Activated CD4-positive, alpha-beta T cell treated with anti-CD3 and anti-CD28 coated beads, Interleukin-2, amount 50 U/mL, for 24 hours (primary cell): Measurements from ENCODE around the gene MYH14.
"Not testable (repeated sequence)": the region's sequence is repeated elsewhere in the genome, so short reads cannot be mapped to it uniquely, and the experiment has no call there.

Experiments used
- DNase-seq, 2 donors: peaks; one replicate each; pipeline ENCODE4 v3.0.0-alpha.2; 2020; ENCODE audit warnings: low read depth in 1 of 2, low spot score in 1 of 2

Gene MYH14

DNA sequence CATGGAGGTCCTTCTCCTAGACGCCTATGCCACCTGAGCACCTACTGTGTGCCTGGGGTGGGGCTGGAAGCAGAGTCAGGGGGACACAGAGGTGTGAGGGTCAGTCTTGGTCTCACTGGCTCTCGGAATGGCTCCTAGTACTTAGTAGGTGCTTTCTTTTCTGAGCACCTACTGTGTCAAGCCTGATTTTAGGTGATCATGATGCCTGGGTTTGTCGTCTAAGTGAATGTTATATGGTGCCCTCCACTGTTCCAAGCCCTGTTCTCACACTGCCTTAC is 20.0 kb downstream of the MYH14 start:
- DNase-seq = no peak

GRCh38 chr19:50224986-50225747 is 21.7 kb downstream of the MYH14 start:
- no peak for DNase-seq

GRCh38 chr19:50226536-50226935 is 23.1 kb downstream of the MYH14 start:
- DNase-seq = no peak

GRCh38 chr19:50228153-50228552 is 24.7 kb downstream of the MYH14 start:
- DNase-seq = not testable (repeated sequence)

DNA sequence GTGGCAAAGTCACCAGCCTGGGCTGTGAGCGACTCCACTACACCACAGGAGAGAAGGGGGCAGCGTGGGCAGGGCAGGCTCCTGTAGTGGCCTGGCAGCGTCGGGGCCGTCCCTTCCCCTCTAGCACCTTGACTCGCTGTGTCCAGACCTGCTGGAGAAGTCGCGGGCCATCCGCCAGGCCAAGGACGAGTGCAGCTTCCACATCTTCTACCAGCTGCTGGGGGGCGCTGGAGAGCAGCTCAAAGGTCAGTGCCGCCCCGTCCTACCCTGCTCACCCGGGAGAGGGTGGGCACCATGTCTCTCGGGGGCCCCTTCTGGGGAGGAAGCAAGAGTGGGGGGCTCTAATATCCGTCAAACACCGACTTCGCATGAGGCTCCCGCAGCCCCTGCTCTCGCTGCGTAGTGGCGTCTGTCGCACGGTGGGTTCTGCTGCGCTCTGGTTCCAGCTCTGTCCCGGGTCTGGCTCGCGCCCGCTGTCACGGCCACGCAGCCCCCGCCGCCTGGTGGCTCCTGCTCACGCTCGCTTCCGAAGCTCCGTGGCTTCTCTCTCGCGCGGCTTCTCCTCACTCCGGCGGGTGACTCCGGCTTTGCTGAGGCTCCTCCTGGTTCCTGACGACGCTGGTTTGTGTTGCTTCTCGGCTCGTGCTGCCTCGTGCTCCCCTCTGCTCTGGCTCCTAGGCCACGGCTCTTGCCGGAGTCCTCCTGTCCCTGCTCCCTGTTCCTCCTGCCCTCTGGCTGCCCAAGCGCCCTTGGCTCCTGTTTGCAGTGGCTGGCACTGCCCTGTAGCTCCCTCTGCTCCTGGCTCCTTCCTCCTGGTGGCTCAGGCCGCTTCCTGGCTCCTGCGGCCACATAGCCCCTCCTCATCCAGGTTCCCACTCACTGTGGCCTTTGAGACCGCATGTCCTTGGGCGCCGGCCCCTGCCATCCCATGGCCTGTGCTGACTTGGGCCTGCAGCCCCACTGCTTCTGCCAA is 27.2 kb downstream of the MYH14 start:
- DNase-seq = no peak

GRCh38 chr19:50231417-50231816 is 28.0 kb downstream of the MYH14 start:
- not testable (repeated sequence) for DNase-seq

- no peak for DNase-seq
Observed at GRCh38 chr19:50231821-50232220, 28.4 kb downstream of the MYH14 start.

DNA sequence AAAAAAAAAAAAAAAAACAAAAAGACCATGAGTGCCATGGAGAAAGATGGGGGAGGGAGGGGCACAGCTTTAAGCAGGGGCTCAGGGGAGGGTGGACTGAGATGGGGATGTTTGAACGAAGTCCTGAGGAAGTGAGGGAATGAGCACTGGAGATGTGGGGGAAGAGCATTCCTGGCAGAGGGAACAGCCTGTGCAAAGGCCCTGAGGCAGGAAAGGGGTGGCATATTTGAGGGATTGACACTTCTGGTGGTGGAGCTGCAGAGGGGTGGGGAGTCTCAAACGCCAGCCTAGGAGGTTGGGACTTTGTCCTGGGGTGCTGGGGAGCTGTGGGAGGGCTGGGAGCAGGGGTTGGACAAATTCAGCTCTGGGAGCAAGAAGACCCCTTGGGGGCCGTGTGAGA is 29.2 kb downstream of the MYH14 start:
- no peak for DNase-seq

DNA sequence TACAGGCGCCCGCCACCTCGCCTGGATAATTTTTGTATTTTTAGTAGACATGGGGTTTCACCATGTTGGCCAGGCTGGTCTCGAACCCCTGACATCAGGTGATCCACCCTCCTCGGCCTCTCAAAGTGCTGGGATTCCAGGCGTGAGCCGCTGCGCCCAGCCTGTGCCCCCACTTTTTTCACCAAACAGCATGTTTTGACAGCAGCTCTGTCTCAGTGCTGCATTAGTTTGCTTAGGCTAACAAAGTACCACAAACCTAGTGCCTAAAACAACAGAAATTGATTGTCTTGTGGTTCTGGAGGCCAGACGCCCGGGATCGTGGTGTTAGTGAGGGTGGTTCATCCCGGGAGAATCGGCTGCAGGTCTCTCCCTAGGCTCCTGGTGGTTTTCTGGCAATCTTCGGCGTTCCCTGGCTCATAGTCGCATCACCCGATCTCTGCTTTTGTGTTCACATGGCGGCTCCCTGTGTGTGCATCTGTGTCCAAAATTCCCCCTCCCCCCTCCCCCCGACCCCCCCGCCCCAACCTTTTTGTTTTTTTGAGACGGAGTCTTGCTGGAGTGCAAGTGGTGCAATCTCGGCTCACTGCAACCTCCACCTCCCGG is 30.0 kb downstream of the MYH14 start:
- DNase-seq = no peak

DNA sequence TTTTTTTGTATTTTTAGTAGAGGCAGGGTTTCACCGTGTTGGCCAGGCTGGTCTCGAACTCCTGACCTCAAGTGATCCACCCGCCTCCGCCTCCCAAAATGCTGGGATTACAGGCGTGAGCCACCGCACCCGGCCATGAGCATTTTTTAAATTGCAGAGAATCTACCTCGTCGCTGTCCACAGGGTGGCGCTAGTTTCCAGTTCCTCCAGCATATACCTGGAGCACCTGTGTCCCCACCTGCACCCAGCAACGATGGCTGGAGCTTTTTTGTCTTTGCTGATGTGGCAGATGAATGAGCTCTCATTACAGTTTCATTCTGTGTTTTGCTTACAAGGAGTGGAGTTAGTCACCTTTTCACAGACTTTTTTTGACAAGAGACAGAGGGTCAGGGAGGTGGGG is 34.1 kb downstream of the MYH14 start:
- DNase-seq = not testable (repeated sequence)

DNA sequence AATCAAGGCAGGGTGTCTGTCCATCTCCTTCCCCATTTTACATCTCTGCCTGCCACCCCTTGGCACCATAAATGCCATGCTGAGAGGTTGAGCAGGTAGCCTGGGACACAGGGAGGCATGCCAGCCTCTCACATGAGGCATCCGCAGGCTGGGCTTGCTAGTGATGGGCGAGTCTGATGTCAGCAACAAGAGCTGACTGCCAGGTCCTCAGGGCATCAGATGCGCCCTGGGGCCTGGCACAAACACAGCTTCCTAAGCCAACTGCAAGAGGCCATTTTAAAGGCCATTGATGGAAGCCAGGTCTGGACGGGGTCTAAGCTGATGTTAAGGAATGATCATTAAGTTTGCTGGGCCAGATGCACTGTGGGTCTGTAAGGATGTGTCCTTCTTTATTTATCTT is 34.6 kb downstream of the MYH14 start:
- DNase-seq = no peak

- DNase-seq = no peak
Observed at GRCh38 chr19:50239921-50240590, 36.6 kb downstream of the MYH14 start.

GRCh38 chr19:50242581-50242980 is 39.2 kb downstream of the MYH14 start:
- DNase-seq = no peak

GRCh38 chr19:50244695-50245094 is 41.3 kb downstream of the MYH14 start:
- DNase-seq = no peak

- no peak for DNase-seq
Observed at GRCh38 chr19:50248413-50248812, 45.0 kb downstream of the MYH14 start.

- DNase-seq = no peak
Observed at GRCh38 chr19:50248826-50249225, 45.4 kb downstream of the MYH14 start.

GRCh38 chr19:50249636-50250035 is 46.2 kb downstream of the MYH14 start:
- DNase-seq = no peak

- no peak for DNase-seq
Observed at GRCh38 chr19:50250450-50251136, 47.2 kb downstream of the MYH14 start.

- peak; percentile 8 to 10 for DNase-seq
Observed at GRCh38 chr19:50252111-50252886, 48.9 kb downstream of the MYH14 start.

DNA sequence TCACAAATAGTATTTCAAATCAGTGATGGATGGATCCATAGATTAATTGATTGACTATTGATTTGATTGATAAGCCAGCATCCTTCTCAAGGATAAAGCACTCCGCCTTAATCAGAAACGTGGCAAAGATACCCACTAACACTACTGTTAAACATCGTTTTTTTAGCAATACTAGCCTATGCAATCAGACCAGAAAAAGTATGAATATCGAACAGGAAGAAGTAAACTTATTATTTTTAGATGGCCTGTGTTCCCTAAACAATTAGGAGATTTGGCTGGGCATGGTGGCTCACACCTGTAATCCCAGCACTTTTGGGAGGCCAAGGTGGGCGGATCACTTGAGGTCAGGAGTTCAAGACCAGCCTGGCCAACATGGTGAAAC is 49.5 kb downstream of the MYH14 start:
- no peak for DNase-seq
